Stimulated activated CD8-positive, alpha-beta memory T cell treated with anti-CD3 and anti-CD28 coated beads, Interleukin-4, amount 100 ng/mL, for 48 hours (primary cell): ENCODE results near the gene KPNA3.
"Not testable (repeated sequence)": the region's sequence is repeated elsewhere in the genome, so short reads cannot be mapped to it uniquely, and the experiment has no call there.

Experiments used
- DNase-seq: peaks from one replicate; pipeline ENCODE4 v3.0.0-alpha.2; 2020

KPNA3 gene

GRCh38 chr13:49792550-49793324 lies at the start of gene KPNA3:
KPNA3 (minus strand) TSS chr13:49792682; CDS start chr13:49792506, 176 bp downstream.
- DNase-seq: peak; percentile 95

GRCh38 chr13:49841964-49842363 lies 49.5 kb upstream of the KPNA3 start:
- DNase-seq: no peak

- DNase-seq: no peak
Measured at GRCh38 chr13:49840675-49841074, 48.2 kb upstream of the KPNA3 start.

GRCh38 chr13:49840266-49840665 lies 47.8 kb upstream of the KPNA3 start:
- DNase-seq: no peak

GRCh38 chr13:49838989-49839388 lies 46.5 kb upstream of the KPNA3 start:
- no peak for DNase-seq

- DNase-seq: no peak
Measured at GRCh38 chr13:49836516-49836915, 44.0 kb upstream of the KPNA3 start.

GRCh38 chr13:49833402-49833801 lies 40.9 kb upstream of the KPNA3 start:
- no peak for DNase-seq

- DNase-seq: no peak
Measured at GRCh38 chr13:49831455-49831854, 39.0 kb upstream of the KPNA3 start.

GRCh38 chr13:49830721-49831120 lies 38.2 kb upstream of the KPNA3 start:
- no peak for DNase-seq

- DNase-seq: no peak
Measured at GRCh38 chr13:49829715-49830114, 37.2 kb upstream of the KPNA3 start.

GRCh38 chr13:49828453-49828852 lies 36.0 kb upstream of the KPNA3 start:
- DNase-seq: no peak

- no peak for DNase-seq
Measured at GRCh38 chr13:49827891-49828290, 35.4 kb upstream of the KPNA3 start.

GRCh38 chr13:49827336-49827735 lies 34.9 kb upstream of the KPNA3 start:
- DNase-seq: no peak

GRCh38 chr13:49821216-49822009 lies 28.9 kb upstream of the KPNA3 start:
- no peak for DNase-seq

- no peak for DNase-seq
Measured at GRCh38 chr13:49820591-49821215, 28.2 kb upstream of the KPNA3 start.

- not testable (repeated sequence) for DNase-seq
Measured at GRCh38 chr13:49816047-49816446, 23.6 kb upstream of the KPNA3 start.

- DNase-seq: no peak
Measured at GRCh38 chr13:49814551-49815270, 22.2 kb upstream of the KPNA3 start.

GRCh38 chr13:49812812-49813211 lies 20.3 kb upstream of the KPNA3 start:
- DNase-seq: no peak

GRCh38 chr13:49811527-49811908 lies 19.0 kb upstream of the KPNA3 start:
- no peak for DNase-seq

- DNase-seq: no peak
Measured at GRCh38 chr13:49810567-49811526, 18.4 kb upstream of the KPNA3 start.

- no peak for DNase-seq
Measured at GRCh38 chr13:49807681-49808080, 15.2 kb upstream of the KPNA3 start.

GRCh38 chr13:49806126-49806536 lies 13.6 kb upstream of the KPNA3 start:
- DNase-seq: no peak
